ENCODE results near the gene DNAH12. TPM values are rescaled to one million over a fixed set of nuclear protein-coding genes. Genes with fewer than 3 reads are reported as not detected.

DNAH12 gene
- total RNA-seq, 1 experiment from 2014 or later: not detected

DNA sequence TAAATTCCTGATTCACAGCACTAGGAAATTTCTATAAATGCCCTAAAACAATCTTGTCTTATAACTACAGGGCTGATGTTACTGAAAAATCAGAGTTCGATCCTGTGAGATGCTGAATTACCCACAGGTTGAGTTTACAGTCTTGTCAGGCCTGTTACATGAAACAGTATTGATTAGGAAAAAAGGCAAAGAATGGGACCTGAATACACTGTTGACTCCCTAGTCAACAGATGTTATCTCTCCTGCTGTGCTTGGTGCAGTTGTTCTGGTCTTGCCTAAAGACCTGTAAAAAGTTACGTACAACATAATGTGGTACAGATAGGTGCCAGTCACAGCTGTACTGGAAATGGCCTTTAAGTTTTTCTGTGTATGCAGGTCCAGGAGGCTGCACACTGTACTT is 160.3 kb downstream of the DNAH12 start:
- intact Hi-C loops (cut with micrococcal nuclease): no loop called here
- Histone ChIP-seq H3K27me3 (ENCODE audit: insufficient read depth, low read length) (no peaks in the 10 kb centered on the region), H3K4me1 (ENCODE audit: control insufficient read depth in 1 of 2, insufficient read depth in 2 of 2, low read length in 2 of 2) (no peaks in the 10 kb centered on the region), H3K9me3 (ENCODE audit: control insufficient read depth in 1 of 2, insufficient read depth in 1 of 2, low read depth in 1 of 2, low read length in 2 of 2) (no peaks in the 10 kb centered on the region), H2AFZ (ENCODE audit: low read depth, low read length, poor library complexity, severe bottlenecking) (no peak overlapping the region), H4K20me1 (ENCODE audit: insufficient read depth) (no peaks in the 10 kb centered on the region), H3K79me2 (ENCODE audit: insufficient read depth, low read length) (no peaks in the 10 kb centered on the region), H3K36me3 (ENCODE audit: control insufficient read depth in 1 of 2, insufficient read depth in 2 of 2, low read length in 2 of 2) (no peaks in the 10 kb centered on the region), H3K9me2 (ENCODE audit: insufficient read depth) (no peaks in the 10 kb centered on the region), H3K4me2 (ENCODE audit: low read length) (no peak overlapping the region), H3K27ac (ENCODE audit: low read depth, low read length) (no peak overlapping the region), H3K9ac (ENCODE audit: low read length) (no peak overlapping the region), H3K4me3 (replicated peaks in 1 of 2; ENCODE audit: low read depth in 1 of 2, low read length in 2 of 2) (no peak overlapping the region)
- no peak for ATAC-seq
- BruUV-seq (replicated peaks): no TSS peak
- CTCF ChIA-PET: interaction anchor here (1.7 kb wide), 1 partner anchor 14 kb away, joined by 6 read pairs; no protein-coding TSS in a partner anchor
- no peak for DNase-seq (ENCODE audit: low read depth, low spot score)
- POLR2A ChIA-PET: interaction anchor here (0.6 to 1.4 kb wide), 2 partner anchors 14 to 48 kb away, joined by 3 to 4 read pairs; no protein-coding TSS in a partner anchor
- no peak for TF ChIP-seq SRF (IDR thresholded peaks at IDR 0.05; ENCODE audit: low read depth)
- TF ChIP-seq CBX3 (IDR thresholded peaks at IDR 0.05; ENCODE audit: low read depth): no peak
- TF ChIP-seq SIN3A (IDR thresholded peaks at IDR 0.05; ENCODE audit: low read depth): no peak
- no peak for TF ChIP-seq SP1 (IDR thresholded peaks at IDR 0.05; ENCODE audit: low read depth)
- TF ChIP-seq JUND (IDR thresholded peaks at IDR 0.05): no peak
- no peak for TF ChIP-seq FOSL1 (IDR thresholded peaks at IDR 0.05; ENCODE audit: low read depth)
- TF ChIP-seq CEBPB (IDR thresholded peaks at IDR 0.05; ENCODE audit: low read depth): no peak
- RAD21 ChIA-PET (ENCODE audit: low non-redundant PET in 1 of 2, low total read pairs in 2 of 2, uncharacterized antibody in 2 of 2, unreplicated experiment in 2 of 2): no interaction called here

DNA sequence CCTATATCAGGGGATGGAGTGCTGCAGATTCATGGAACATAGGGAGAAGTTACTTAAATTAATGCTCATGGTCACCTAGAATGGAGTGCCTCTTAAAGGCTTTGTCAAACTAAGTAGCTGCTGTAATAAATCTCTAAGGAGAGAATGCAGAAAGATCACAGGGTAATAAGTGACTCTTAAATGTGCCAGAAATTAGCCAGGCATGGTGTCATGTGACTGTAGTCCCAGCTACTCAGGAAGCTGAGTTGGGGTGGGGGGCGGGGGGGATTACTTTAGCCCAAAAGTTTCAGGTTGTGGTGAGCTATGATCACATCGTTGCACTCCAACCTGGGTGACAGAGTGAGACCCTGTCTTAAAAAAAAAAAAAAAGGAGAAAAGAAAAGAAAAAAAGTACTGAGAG is 160.7 kb downstream of the DNAH12 start:
- CTCF ChIA-PET: interaction anchor here (1.7 kb wide), 1 partner anchor 14 kb away, joined by 6 read pairs; no protein-coding TSS in a partner anchor
- H3K4me2 ChIP-seq (ENCODE audit: low read length): no peak overlapping the region
- DNase-seq (ENCODE audit: low read depth, low spot score) (no peak), ATAC-seq (no peak)
- no peak overlapping the region for H3K27ac ChIP-seq (ENCODE audit: low read depth, low read length)
- H3K9me3 ChIP-seq (ENCODE audit: control insufficient read depth in 1 of 2, insufficient read depth in 1 of 2, low read depth in 1 of 2, low read length in 2 of 2): no peaks in the 10 kb centered on the region
- no peaks in the 10 kb centered on the region for H3K4me1 ChIP-seq (ENCODE audit: control insufficient read depth in 1 of 2, insufficient read depth in 2 of 2, low read length in 2 of 2)
- TF ChIP-seq EZH2 (IDR thresholded peaks at IDR 0.05): no peak
- no peak for TF ChIP-seq POLR2AphosphoS5 (IDR thresholded peaks at IDR 0.05; ENCODE audit: low read depth, low read length)
- TF ChIP-seq TCF7L2 (IDR thresholded peaks at IDR 0.05; ENCODE audit: borderline replicate concordance, extremely low read depth, insufficient read depth, insufficient read length): no peak
- no peak for TF ChIP-seq POLR2A (IDR thresholded peaks at IDR 0.05; ENCODE audit: borderline replicate concordance, extremely low read depth, insufficient read depth, insufficient read length)
- RAD21 ChIA-PET (ENCODE audit: low non-redundant PET in 1 of 2, low total read pairs in 2 of 2, uncharacterized antibody in 2 of 2, unreplicated experiment in 2 of 2): no interaction called here
- no peaks in the 10 kb centered on the region for H3K79me2 ChIP-seq (ENCODE audit: insufficient read depth, low read length)
- H3K9ac ChIP-seq (ENCODE audit: low read length): no peak overlapping the region
- H2AFZ ChIP-seq (ENCODE audit: low read depth, low read length, poor library complexity, severe bottlenecking): no peak overlapping the region
- no peaks in the 10 kb centered on the region for H4K20me1 ChIP-seq (ENCODE audit: insufficient read depth)
- no peaks in the 10 kb centered on the region for H3K9me2 ChIP-seq (ENCODE audit: insufficient read depth)
- POLR2A ChIA-PET: interaction anchor here (0.6 to 1.4 kb wide), 2 partner anchors 14 to 47 kb away, joined by 3 to 4 read pairs; no protein-coding TSS in a partner anchor
- H3K36me3 ChIP-seq (ENCODE audit: control insufficient read depth in 1 of 2, insufficient read depth in 2 of 2, low read length in 2 of 2): no peaks in the 10 kb centered on the region
- H3K27me3 ChIP-seq (ENCODE audit: insufficient read depth, low read length): no peaks in the 10 kb centered on the region
- no peak overlapping the region for H3K4me3 ChIP-seq (replicated peaks in 1 of 2; ENCODE audit: low read depth in 1 of 2, low read length in 2 of 2)
- intact Hi-C loops (cut with micrococcal nuclease): no loop called here
- no TSS peak for BruUV-seq (replicated peaks)

Measured in HCT116 (cell line).